GM20000 (cell line): ENCODE measurements around the gene SPOCK2.

Experiments
- DNase-seq: peaks from one replicate; pipeline ENCODE4 v3.0.0; 2012; ENCODE audit warnings: low spot score
- CTCF ChIP-seq: IDR thresholded peaks from 2 replicates; pipeline ENCODE4 v1.5.1; 2012; ENCODE audit warnings: mild to moderate bottlenecking, control low read depth; ENCODE audit errors: extremely low read depth, missing control alignments

SPOCK2 gene

GRCh38 chr10:72092171-72092924 is 4.0 kb upstream of the SPOCK2 start:
- no peak for DNase-seq
- TF ChIP-seq CTCF, result no peak

GRCh38 chr10:72090326-72090725 is 2.0 kb upstream of the SPOCK2 start:
- no peak for DNase-seq
- TF ChIP-seq CTCF, result no peak

- DNase-seq, result no peak
- TF ChIP-seq CTCF, result no peak
These were observed 1.3 kb upstream of the SPOCK2 start for GRCh38 chr10:72089618-72090017.

- DNase-seq, result peak; percentile 51
- TF ChIP-seq CTCF, result no peak
These were observed 681 bp upstream of the SPOCK2 start for GRCh38 chr10:72088889-72089575.

GRCh38 chr10:72087392-72087968 is 871 bp downstream of the SPOCK2 start:
- DNase-seq, result peak; percentile 65
- no peak for TF ChIP-seq CTCF

- TF ChIP-seq CTCF, result no peak
- DNase-seq, result peak; percentile 73
These were observed 1.6 kb downstream of the SPOCK2 start for GRCh38 chr10:72086466-72087391.
